A549 (cell line): ENCODE measurements around the gene LRCOL1. TPM values are rescaled to one million over a fixed set of nuclear protein-coding genes. Genes with fewer than 3 reads are reported as not detected.

Experiments used
- ATAC-seq, 2 experiments: fragments of 200-7000 bp in 1 of 2; fragments of >200 bp in 1 of 2; cut with Nextera tagmentation in 1 of 2; cut with Tn5 transposase in 1 of 2; 3 replicates each; pipeline versions ENCODE4 v1.8.0 to v1.9.1; 2018 to 2020; ENCODE audit warnings: mild to moderate bottlenecking in 1 of 2, moderate library complexity in 1 of 2
- CTCF ChIA-PET: fragments of 300-600 bp; sonication (Branson Sonifier 250); formaldehyde crosslinking; extraction: SDS; loops from one replicate; lab custom pipeline; 2021; ENCODE audit warnings: antibody characterized with exemption, inconsistent platforms; lab: Yijun Ruan, JAX
- POLR2A ChIA-PET: fragments of 350-600 bp; formaldehyde crosslinking; extraction: SDS; loops from one replicate; lab custom pipeline; 2021; ENCODE audit warnings: antibody characterized with exemption, inconsistent platforms; lab: Yijun Ruan, JAX
- DNase-seq, 2 experiments: peaks; one replicate each; pipeline versions ENCODE4 v3.0.0 to v3.0.0-alpha.2; 2011 to 2016; ENCODE audit warnings: low read depth in 1 of 2, low spot score in 1 of 2
- FAIRE-seq: peaks from 2 replicates; lab custom pipeline; 2011; peaks lifted over from hg19 to GRCh38; lab: Jason Lieb, UNC
- H3K27ac ChIP-seq, 2 experiments: fragments of >200 bp; sonication (Bioruptor Twin); formaldehyde crosslinking; 3 replicates each; pipeline ENCODE4 v1.5.1; 2016 to 2017
- H3K4me1 ChIP-seq: fragments of >200 bp; sonication (Bioruptor Twin); formaldehyde crosslinking; 3 replicates; pipeline ENCODE4 v1.6.1; 2016
- H3K4me2 ChIP-seq: fragments of >200 bp; sonication (Bioruptor Twin); formaldehyde crosslinking; 3 replicates; pipeline ENCODE4 v1.6.1; 2016
- H3K4me3 ChIP-seq: fragments of >200 bp; sonication (Bioruptor Twin); formaldehyde crosslinking; 3 replicates; pipeline ENCODE4 v1.5.1; 2016
- H3K9me3 ChIP-seq: fragments of >200 bp; sonication (Bioruptor Twin); formaldehyde crosslinking; 3 replicates; pipeline ENCODE4 v1.6.1; 2016
- ATOH8 ChIP-seq: fragments of 250-450 bp; sonication (Bioruptor Pico); IDR thresholded peaks from 2 replicates; pipeline ENCODE4 v1.5.0; 2020; ENCODE audit warnings: low read depth, mild to moderate bottlenecking, moderate library complexity
- CBX8 ChIP-seq: fragments of 200-600 bp; sonication (generic); IDR thresholded peaks from 2 replicates; pipeline ENCODE4 v1.6.1; 2016
- CEBPB ChIP-seq, 2 experiments: fragments of >200 bp in 1 of 2; sonication (Bioruptor Twin) in 1 of 2; formaldehyde crosslinking in 1 of 2; IDR thresholded peaks; 2 replicates each; pipeline ENCODE4 v1.6.1; 2012 to 2016
- CTCF ChIP-seq: fragments of >200 bp; sonication (Bioruptor Twin); formaldehyde crosslinking; IDR thresholded peaks from 3 replicates; pipeline ENCODE4 v1.5.1; 2016
- E2F6 ChIP-seq: IDR thresholded peaks from 2 replicates; pipeline ENCODE4 v1.6.1; 2012; ENCODE audit warnings: low read depth, borderline replicate concordance
- EHF ChIP-seq: fragments of 250-450 bp; sonication (Bioruptor Pico); IDR thresholded peaks from 2 replicates; pipeline ENCODE4 v1.5.0; 2020; ENCODE audit warnings: mild to moderate bottlenecking
- EHMT2 ChIP-seq: fragments of 200-600 bp; sonication (generic); IDR thresholded peaks from 2 replicates; pipeline ENCODE4 v1.6.1; 2016; ENCODE audit warnings: antibody characterized with exemption, low read depth, mild to moderate bottlenecking, moderate library complexity
- EP300 ChIP-seq, 2 experiments: fragments of >200 bp; sonication (Bioruptor Twin); formaldehyde crosslinking; IDR thresholded peaks; 2 replicates in 1 of 2; 3 replicates in 1 of 2; pipeline ENCODE4 v1.6.1; 2016 to 2017
- ESRRA ChIP-seq: fragments of 150-350 bp; IDR thresholded peaks from 2 replicates; pipeline ENCODE4 v1.6.1; 2014; ENCODE audit warnings: mild to moderate bottlenecking, low read length, borderline replicate concordance
- FOSB ChIP-seq: fragments of 250-450 bp; sonication (Bioruptor Pico); IDR thresholded peaks from 2 replicates; pipeline ENCODE4 v1.5.0; 2020; ENCODE audit warnings: mild to moderate bottlenecking, moderate library complexity
- FOSL2 ChIP-seq, 2 experiments: fragments of 450-650 bp in 1 of 2; fragments of >200 bp in 1 of 2; sonication (Bioruptor Twin) in 1 of 2; formaldehyde crosslinking; IDR thresholded peaks; 2 replicates each; pipeline versions ENCODE4 v1.5.0 to v1.6.1; 2016 to 2020; ENCODE audit warnings: mild to moderate bottlenecking in 1 of 2, moderate library complexity in 1 of 2
- FOXS1 ChIP-seq: fragments of 250-450 bp; sonication (Bioruptor Pico); IDR thresholded peaks from 2 replicates; pipeline ENCODE4 v1.5.0; 2020; ENCODE audit warnings: mild to moderate bottlenecking, moderate library complexity
- GATA3 ChIP-seq: IDR thresholded peaks from 2 replicates; pipeline ENCODE4 v1.6.1; 2012; ENCODE audit warnings: borderline replicate concordance
- HDAC2 ChIP-seq: fragments of 200-600 bp; sonication (generic); IDR thresholded peaks from 2 replicates; pipeline ENCODE4 v1.6.1; 2016
- HEYL ChIP-seq: fragments of 250-450 bp; sonication (Bioruptor Pico); IDR thresholded peaks from 2 replicates; pipeline ENCODE4 v1.8.0; 2021; ENCODE audit warnings: mild to moderate bottlenecking, moderate library complexity
- HOXB13 ChIP-seq: fragments of 250-450 bp; sonication (Bioruptor Pico); IDR thresholded peaks from 2 replicates; pipeline ENCODE4 v1.5.0; 2020; ENCODE audit warnings: low read depth, mild to moderate bottlenecking, moderate library complexity
- HOXB5 ChIP-seq: fragments of 250-450 bp; sonication (Bioruptor Pico); IDR thresholded peaks from 2 replicates; pipeline ENCODE4 v1.5.0; 2020; ENCODE audit warnings: mild to moderate bottlenecking, moderate library complexity
- MAFK ChIP-seq: fragments of 450-650 bp; IDR thresholded peaks from 2 replicates; pipeline ENCODE4 v1.6.1; 2014; ENCODE audit not compliant: partially characterized antibody
- MAX ChIP-seq: IDR thresholded peaks from 2 replicates; pipeline ENCODE4 v1.6.1; 2012
- MAZ ChIP-seq: fragments of 150-350 bp; IDR thresholded peaks from 2 replicates; pipeline ENCODE4 v1.6.1; 2014; ENCODE audit warnings: antibody characterized with exemption, low read depth, low read length, borderline replicate concordance
- NR3C1 ChIP-seq: fragments of >200 bp; sonication (Bioruptor Twin); formaldehyde crosslinking; IDR thresholded peaks from 3 replicates; pipeline ENCODE4 v1.6.1; 2017
- POLR2A ChIP-seq: IDR thresholded peaks from 2 replicates; pipeline ENCODE4 v1.6.1; 2012; ENCODE audit warnings: mild to moderate bottlenecking, low read length
- RAD21 ChIP-seq, 2 experiments: fragments of >200 bp in 1 of 2; sonication (Bioruptor Twin) in 1 of 2; formaldehyde crosslinking in 1 of 2; IDR thresholded peaks in 1 of 2; conservative IDR thresholded peaks in 1 of 2; 2 replicates in 1 of 2; 3 replicates in 1 of 2; pipeline ENCODE4 v1.6.1; 2012 to 2018; ENCODE audit warnings: inconsistent platforms in 1 of 2
- RFX5 ChIP-seq: fragments of 450-650 bp; IDR thresholded peaks from 2 replicates; pipeline ENCODE4 v1.7.1; 2014; ENCODE audit warnings: antibody characterized with exemption, mild to moderate bottlenecking, moderate library complexity
- TP53 ChIP-seq: fragments of 250-450 bp; sonication (Bioruptor Pico); IDR thresholded peaks from 2 replicates; pipeline ENCODE4 v1.5.0; 2021; ENCODE audit warnings: mild to moderate bottlenecking, moderate library complexity
- ZC3H11A ChIP-seq: fragments of 450-650 bp; IDR thresholded peaks from 2 replicates; pipeline ENCODE4 v1.6.1; 2014; ENCODE audit warnings: antibody characterized with exemption, mild to moderate bottlenecking
- WGBS: methylation state at CpG from one replicate; pipeline ENCODE4 v1.1.6; 2017; ENCODE audit errors: missing lambda C conversion rate; 5-methylcytosine and 5-hydroxymethylcytosine counted together
- polyA plus RNA-seq, 4 experiments: library from polyadenylated mRNA; depleted of rRNA in 3 of 4; stranded (reverse); fragments of >200 nt; fragmentation: RNase III in 1 of 4; extraction: RNeasy Plus Mini Kit Qiagen cat#74134 plus additional on column Dnase treatment in 1 of 4; gene quantifications; 2 replicates in 3 of 4; 3 replicates in 1 of 4; pipeline ENCODE4 v1.2.3, GENCODE V29; 2011 to 2017

The LRCOL1 gene
- polyA plus RNA-seq, 2 of the 4 experiments (the other 2 are of a cell fraction): not detected

- 86% methylated on average over 14 of the region's 18 CpGs for WGBS
- peak in 1 of 2 experiments; percentile 7; a peak in 2 of 6 replicates for ATAC-seq
- no peak for DNase-seq
- H3K4me1 ChIP-seq: no peaks in the 10 kb centered on the region
- H3K4me3 ChIP-seq: no peak overlapping the region
- no peak overlapping the region for H3K27ac ChIP-seq
- no peaks in the 10 kb centered on the region for H3K9me3 ChIP-seq
- ChIA-PET POLR2A (no interaction called here), CTCF (interaction anchor here (0.6 to 2.5 kb wide), 6 partner anchors 14 to 559 kb away, joined by 3 to 12 read pairs (median 3); no protein-coding TSS in a partner anchor)
- no peak for TF ChIP-seq RAD21 (conservative IDR thresholded peaks at IDR 0.05 in 1 of 2, IDR thresholded peaks at IDR 0.05 in 1 of 2)
- TF ChIP-seq NR3C1: no peak
- no peak for TF ChIP-seq FOXS1
- TF ChIP-seq ATOH8 (CRISPR knock-in tag): no peak
- no peak for TF ChIP-seq EP300 (IDR thresholded peaks at IDR 0.05)
- TF ChIP-seq FOSL2 (IDR thresholded peaks at IDR 0.05): no peak
- TF ChIP-seq FOSL2 (CRISPR knock-in tag; IDR thresholded peaks at IDR 0.05): no peak
- no peak for TF ChIP-seq HEYL (CRISPR knock-in tag)
- no peak for TF ChIP-seq TP53 (CRISPR knock-in tag)
- no peak for TF ChIP-seq EHF (CRISPR knock-in tag)
- no peak for TF ChIP-seq ZC3H11A
- no peak for TF ChIP-seq MAFK
- no peak for TF ChIP-seq MAX
- TF ChIP-seq POLR2A: no peak
- TF ChIP-seq FOSB: no peak
- H3K4me2 ChIP-seq: no peak overlapping the region
- FAIRE-seq: no peak
Observed at GRCh38 chr12:132586929-132587328, 23.5 kb downstream of the LRCOL1 start.

GRCh38 chr12:132585177-132585576, 25.2 kb downstream of the LRCOL1 start:
- no peak overlapping the region for H3K27ac ChIP-seq
- TF ChIP-seq FOSL2 (IDR thresholded peaks at IDR 0.05) (no peak), FOSL2 (CRISPR knock-in tag; IDR thresholded peaks at IDR 0.05) (no peak), POLR2A (no peak), EHMT2 (no peak), CEBPB (IDR thresholded peaks at IDR 0.05) (no peak), MAZ (no peak), HDAC2 (no peak), ESRRA (no peak)
- TF ChIP-seq, all 56 proteins: peak for 0
- ChIA-PET CTCF (interaction anchor here (1.0 to 2.5 kb wide), 3 partner anchors 9 to 171 kb away, joined by 3 to 12 read pairs (median 3); no protein-coding TSS in a partner anchor), POLR2A (no interaction called here)
- no peak overlapping the region for H3K4me3 ChIP-seq
- DNase-seq (no peak), ATAC-seq (no peak), FAIRE-seq (no peak)
- no peak overlapping the region for H3K4me2 ChIP-seq
- no peaks in the 10 kb centered on the region for H3K9me3 ChIP-seq
- no peaks in the 10 kb centered on the region for H3K4me1 ChIP-seq
- 86% methylated on average over 24 of the region's 24 CpGs for WGBS

- H3K4me3 ChIP-seq: no peak overlapping the region
- no peaks in the 10 kb centered on the region for H3K9me3 ChIP-seq
- POLR2A ChIA-PET: no interaction called here
- no peak overlapping the region for H3K4me2 ChIP-seq
- H3K27ac ChIP-seq: no peak overlapping the region
- WGBS: 82% methylated on average over 14 of the region's 14 CpGs
- CTCF ChIA-PET: no interaction called here
- no peak for DNase-seq
- no peaks in the 10 kb centered on the region for H3K4me1 ChIP-seq
- no peak for FAIRE-seq
- TF ChIP-seq POLR2A: no peak
- TF ChIP-seq CTCF: no peak
- no peak for TF ChIP-seq HOXB5 (CRISPR knock-in tag)
- no peak for TF ChIP-seq HOXB13 (CRISPR knock-in tag)
- no peak for TF ChIP-seq CBX8
- TF ChIP-seq FOSL2 (IDR thresholded peaks at IDR 0.05): no peak
- TF ChIP-seq FOSL2 (CRISPR knock-in tag; IDR thresholded peaks at IDR 0.05): no peak
- TF ChIP-seq E2F6: no peak
- TF ChIP-seq RFX5: no peak
- no peak for TF ChIP-seq GATA3
- no peak for ATAC-seq
Observed at GRCh38 chr12:132584429-132584828, 26.0 kb downstream of the LRCOL1 start.
